Suprapubic skin (tissue), 4 donors: ENCODE results near the gene CDC14A. TPM values are rescaled to one million over a fixed set of nuclear protein-coding genes. Genes with fewer than 3 reads are reported as not detected.

Experiments used
- DNase-seq, 2 donors: peaks; one replicate each; pipeline ENCODE4 v3.0.0-alpha.2; 2019; ENCODE audit warnings: low spot score in 2 of 2
- H3K27ac ChIP-seq: fragments of 200-600 bp; sonication (generic); one replicate; pipeline ENCODE4 v1.5.1; 2019
- H3K27me3 ChIP-seq: fragments of 200-600 bp; sonication (generic); one replicate; pipeline ENCODE4 v1.5.1; 2019
- H3K36me3 ChIP-seq: fragments of 200-600 bp; sonication (generic); one replicate; pipeline ENCODE4 v1.5.1; 2019
- H3K4me1 ChIP-seq: fragments of 200-600 bp; sonication (generic); one replicate; pipeline ENCODE4 v1.5.1; 2019
- H3K4me3 ChIP-seq: fragments of 200-600 bp; sonication (generic); one replicate; pipeline ENCODE4 v1.5.1; 2019; ENCODE audit warnings: mild to moderate bottlenecking
- H3K9me3 ChIP-seq: fragments of 200-600 bp; sonication (generic); one replicate; pipeline ENCODE4 v1.5.1; 2019
- EP300 ChIP-seq: sonication (generic); formaldehyde crosslinking; IDR thresholded peaks from one replicate; pipeline ENCODE4 v1.6.1; 2017; ENCODE audit warnings: antibody characterized with exemption
- POLR2A ChIP-seq, 2 donors: fragments of 450-650 bp; IDR thresholded peaks; one replicate each; pipeline ENCODE4 v1.6.1; 2017; ENCODE audit warnings: antibody characterized with exemption in 2 of 2, mild to moderate bottlenecking in 2 of 2, moderate library complexity in 2 of 2
- POLR2AphosphoS5 ChIP-seq, 3 donors: sonication (generic); formaldehyde crosslinking; IDR thresholded peaks; one replicate each; pipeline ENCODE4 v1.6.1; 2017; ENCODE audit warnings: antibody characterized with exemption in 3 of 3
- WGBS: methylation state at CpG from one replicate; pipeline ENCODE4 v1.1.5; 2018; 5-methylcytosine and 5-hydroxymethylcytosine counted together
- total RNA-seq, 4 donors: library from RNA; depleted of rRNA; stranded (reverse); fragments of >200 nt; gene quantifications; one replicate each; pipeline ENCODE4 v1.1.0, GENCODE V29; 2016
- TF ChIP-seq, protein P1 (sequence below), 2 donors: fragments of 200-600 bp in 1 of 2; fragments of 450-650 bp in 1 of 2; sonication (generic) in 1 of 2; IDR thresholded peaks; one replicate each; pipeline ENCODE4 v1.5.1; 2016 to 2019; ENCODE audit warnings: antibody characterized with exemption in 2 of 2, mild to moderate bottlenecking in 1 of 2, moderate library complexity in 1 of 2

Gene CDC14A
- total RNA-seq, 4 donors from 2014 or later, result 9.9 to 22.8 (median 17.5) TPM

DNA sequence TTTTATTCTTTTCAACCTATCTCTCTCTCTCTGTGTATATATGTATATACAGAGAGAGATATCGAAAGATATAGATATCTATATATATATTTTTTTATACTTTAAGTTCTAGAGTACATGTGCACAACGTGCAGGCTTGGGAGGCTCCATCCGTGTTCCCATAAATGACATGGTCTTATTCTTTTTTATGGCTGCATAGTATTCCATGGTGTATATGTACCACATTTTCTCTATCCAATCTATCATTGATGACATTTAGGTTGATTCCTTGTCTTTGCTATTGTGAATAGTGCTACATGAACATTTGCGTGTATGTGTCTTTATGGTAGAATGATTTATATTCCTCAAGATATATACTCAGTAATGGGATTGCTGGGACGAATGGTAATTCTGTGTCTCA, 130.4 kb downstream of the CDC14A start:
- 97% methylated on average over 5 of the region's 5 CpGs for WGBS
- Histone ChIP-seq H3K4me3 (no peak overlapping the region), H3K4me1 (no peaks in the 10 kb centered on the region), H3K27ac (no peak overlapping the region), H3K36me3 (peaks cover 3% of the 10 kb centered on the region), H3K9me3 (no peaks in the 10 kb centered on the region), H3K27me3 (no peaks in the 10 kb centered on the region)
- no peak for DNase-seq
- TF ChIP-seq EP300 (no peak), POLR2A (IDR thresholded peaks at IDR 0.05) (no peak)
- TF ChIP-seq, protein P1, sequence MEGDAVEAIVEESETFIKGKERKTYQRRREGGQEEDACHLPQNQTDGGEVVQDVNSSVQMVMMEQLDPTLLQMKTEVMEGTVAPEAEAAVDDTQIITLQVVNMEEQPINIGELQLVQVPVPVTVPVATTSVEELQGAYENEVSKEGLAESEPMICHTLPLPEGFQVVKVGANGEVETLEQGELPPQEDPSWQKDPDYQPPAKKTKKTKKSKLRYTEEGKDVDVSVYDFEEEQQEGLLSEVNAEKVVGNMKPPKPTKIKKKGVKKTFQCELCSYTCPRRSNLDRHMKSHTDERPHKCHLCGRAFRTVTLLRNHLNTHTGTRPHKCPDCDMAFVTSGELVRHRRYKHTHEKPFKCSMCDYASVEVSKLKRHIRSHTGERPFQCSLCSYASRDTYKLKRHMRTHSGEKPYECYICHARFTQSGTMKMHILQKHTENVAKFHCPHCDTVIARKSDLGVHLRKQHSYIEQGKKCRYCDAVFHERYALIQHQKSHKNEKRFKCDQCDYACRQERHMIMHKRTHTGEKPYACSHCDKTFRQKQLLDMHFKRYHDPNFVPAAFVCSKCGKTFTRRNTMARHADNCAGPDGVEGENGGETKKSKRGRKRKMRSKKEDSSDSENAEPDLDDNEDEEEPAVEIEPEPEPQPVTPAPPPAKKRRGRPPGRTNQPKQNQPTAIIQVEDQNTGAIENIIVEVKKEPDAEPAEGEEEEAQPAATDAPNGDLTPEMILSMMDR (IDR thresholded peaks at IDR 0.05), result no peak

DNA sequence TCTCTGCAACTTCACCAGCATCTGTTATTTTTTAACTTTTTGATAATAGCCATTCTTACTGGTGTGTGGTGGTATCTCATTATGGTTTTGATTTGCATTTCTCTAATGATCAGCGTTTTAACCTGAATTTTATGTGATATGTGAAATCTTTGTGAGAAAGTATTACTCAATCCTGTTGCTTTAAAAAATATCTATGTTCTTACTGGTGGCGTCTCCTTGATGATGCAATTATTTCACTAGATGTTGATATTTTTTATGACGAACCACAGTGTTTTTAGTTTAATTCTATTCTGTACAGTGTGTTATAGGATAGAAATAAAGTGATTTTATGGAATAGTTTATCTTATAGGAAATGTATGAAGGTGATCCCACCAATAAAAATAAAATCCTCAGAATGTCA, 130.9 kb downstream of the CDC14A start:
- H3K27ac ChIP-seq, result no peak overlapping the region
- peaks cover 3% of the 10 kb centered on the region for H3K36me3 ChIP-seq
- TF ChIP-seq POLR2AphosphoS5 (IDR thresholded peaks at IDR 0.05) (no peak), POLR2A (IDR thresholded peaks at IDR 0.05) (no peak), EP300 (no peak)
- TF ChIP-seq, protein P1 (IDR thresholded peaks at IDR 0.05), result no peak
- no peak for DNase-seq
- H3K27me3 ChIP-seq, result no peaks in the 10 kb centered on the region
- no peak overlapping the region for H3K4me3 ChIP-seq
- 91% methylated on average over 3 of the region's 3 CpGs for WGBS
- no peaks in the 10 kb centered on the region for H3K4me1 ChIP-seq
- no peaks in the 10 kb centered on the region for H3K9me3 ChIP-seq

DNA sequence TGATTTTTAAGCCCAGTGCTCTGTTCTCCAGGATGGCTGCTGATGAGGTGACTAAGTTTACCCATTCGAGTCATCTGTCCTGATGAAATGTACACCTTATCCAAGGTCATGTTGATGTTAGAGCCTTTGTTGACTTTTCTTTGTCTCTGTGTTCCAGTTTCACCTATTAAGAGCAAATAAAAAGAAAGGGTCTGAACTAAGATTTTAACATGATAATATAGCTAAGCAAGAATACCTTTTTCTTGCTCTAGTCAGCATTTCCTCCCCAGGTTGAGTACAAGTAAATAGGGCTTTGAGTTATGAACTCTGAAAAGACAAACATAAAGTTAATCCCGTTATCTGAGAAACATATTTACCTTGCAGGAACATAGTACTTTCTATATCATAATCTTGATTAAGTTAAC, 133.6 kb downstream of the CDC14A start:
- no peaks in the 10 kb centered on the region for H3K27me3 ChIP-seq
- no peak overlapping the region for H3K27ac ChIP-seq
- H3K9me3 ChIP-seq, result no peaks in the 10 kb centered on the region
- H3K4me3 ChIP-seq, result no peak overlapping the region
- no peak for TF ChIP-seq POLR2AphosphoS5 (IDR thresholded peaks at IDR 0.05)
- TF ChIP-seq POLR2A (IDR thresholded peaks at IDR 0.05), result no peak
- no peak for TF ChIP-seq EP300
- TF ChIP-seq, protein P1 (IDR thresholded peaks at IDR 0.05), result no peak
- DNase-seq, result no peak
- H3K4me1 ChIP-seq, result no peaks in the 10 kb centered on the region
- 94% methylated on average over 2 of the region's 2 CpGs for WGBS
- peaks cover 3% of the 10 kb centered on the region for H3K36me3 ChIP-seq

DNA sequence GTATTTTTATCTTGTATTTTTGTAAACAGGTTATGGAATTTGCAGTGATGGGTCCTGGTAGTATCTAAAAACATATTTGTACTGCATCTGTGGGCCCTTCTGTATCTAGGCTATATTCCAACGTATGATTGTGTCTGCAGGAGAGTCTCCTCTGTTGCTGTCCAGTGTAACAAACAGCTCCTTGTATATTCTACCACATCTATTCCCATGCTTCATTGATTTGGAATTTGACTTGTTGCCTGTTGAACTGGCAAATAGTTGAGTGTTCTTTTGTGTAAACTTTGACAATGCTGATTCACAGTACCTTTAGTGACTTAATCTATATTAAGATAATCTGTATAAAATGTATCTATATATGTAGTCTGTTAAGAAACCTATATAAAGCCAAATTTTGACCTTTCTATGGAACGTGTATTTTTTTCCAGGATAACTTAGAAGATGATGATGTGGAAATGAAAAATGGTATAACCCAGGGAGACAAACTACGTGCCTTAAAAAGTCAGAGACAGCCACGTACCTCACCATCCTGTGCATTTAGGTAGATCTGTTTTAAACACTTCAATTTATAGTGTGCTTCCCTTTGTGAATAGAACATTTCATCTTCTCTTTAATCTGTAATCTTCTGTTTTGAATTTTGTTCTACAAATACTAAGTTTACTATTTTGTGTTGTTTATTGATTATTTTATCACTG, 142.2 kb downstream of the CDC14A start:
- Histone ChIP-seq H3K36me3 (peaks cover 25% of the 10 kb centered on the region), H3K9me3 (no peaks in the 10 kb centered on the region), H3K4me1 (no peaks in the 10 kb centered on the region), H3K27ac (no peak overlapping the region), H3K4me3 (no peak overlapping the region), H3K27me3 (no peaks in the 10 kb centered on the region)
- TF ChIP-seq EP300, result no peak
- TF ChIP-seq POLR2AphosphoS5 (IDR thresholded peaks at IDR 0.05), result no peak
- TF ChIP-seq, protein P1 (IDR thresholded peaks at IDR 0.05), result no peak
- TF ChIP-seq POLR2A (IDR thresholded peaks at IDR 0.05), result no peak
- DNase-seq, result no peak
- WGBS, result 93% methylated on average over 4 of the region's 4 CpGs

DNA sequence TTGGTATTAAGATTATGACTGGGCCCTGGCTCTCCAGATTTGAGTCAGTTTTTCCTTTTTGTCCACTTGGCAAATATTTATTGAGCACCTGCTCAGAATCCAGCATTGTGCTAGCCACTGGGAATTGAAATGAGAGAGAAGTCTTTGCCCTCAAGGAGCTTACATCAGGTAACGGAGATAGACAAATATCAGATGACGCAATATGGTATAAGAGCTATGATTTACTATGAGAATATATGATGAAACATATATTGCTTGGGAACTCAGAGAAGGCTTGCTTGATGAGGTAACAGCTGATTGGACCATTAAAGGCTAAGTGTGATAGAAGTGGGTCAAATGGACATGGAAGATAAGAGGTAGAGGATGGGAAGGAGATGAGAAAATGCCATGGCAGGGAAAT, 144.6 kb downstream of the CDC14A start:
- Histone ChIP-seq H3K4me1 (no peaks in the 10 kb centered on the region), H3K9me3 (no peaks in the 10 kb centered on the region), H3K4me3 (no peak overlapping the region), H3K36me3 (peaks cover 27% of the 10 kb centered on the region), H3K27me3 (no peaks in the 10 kb centered on the region), H3K27ac (no peak overlapping the region)
- TF ChIP-seq POLR2AphosphoS5 (IDR thresholded peaks at IDR 0.05) (no peak), POLR2A (IDR thresholded peaks at IDR 0.05) (no peak), EP300 (no peak)
- TF ChIP-seq, protein P1 (IDR thresholded peaks at IDR 0.05), result no peak
- no peak for DNase-seq
- 95% methylated on average over 2 of the region's 2 CpGs for WGBS
